CD4-positive, alpha-beta T cell treated with Interleukin-1 beta for 1 hour (primary cell): ENCODE results near the gene DDR2.
"Not testable (repeated sequence)": the region's sequence is repeated elsewhere in the genome, so short reads cannot be mapped to it uniquely, and the experiment has no call there.

Source experiments
- DNase-seq, 2 donors: peaks; one replicate each; pipeline ENCODE4 v3.0.0-alpha.2; 2020 to 2022

The DDR2 gene

GRCh38 chr1:162727493-162727892, 95.2 kb downstream of the DDR2 start:
- not testable (repeated sequence) for DNase-seq

GRCh38 chr1:162728573-162728972, 96.3 kb downstream of the DDR2 start:
- DNase-seq, result no peak

- not testable (repeated sequence) for DNase-seq
Observed at GRCh38 chr1:162729195-162729774, 97.0 kb downstream of the DDR2 start.

DNA sequence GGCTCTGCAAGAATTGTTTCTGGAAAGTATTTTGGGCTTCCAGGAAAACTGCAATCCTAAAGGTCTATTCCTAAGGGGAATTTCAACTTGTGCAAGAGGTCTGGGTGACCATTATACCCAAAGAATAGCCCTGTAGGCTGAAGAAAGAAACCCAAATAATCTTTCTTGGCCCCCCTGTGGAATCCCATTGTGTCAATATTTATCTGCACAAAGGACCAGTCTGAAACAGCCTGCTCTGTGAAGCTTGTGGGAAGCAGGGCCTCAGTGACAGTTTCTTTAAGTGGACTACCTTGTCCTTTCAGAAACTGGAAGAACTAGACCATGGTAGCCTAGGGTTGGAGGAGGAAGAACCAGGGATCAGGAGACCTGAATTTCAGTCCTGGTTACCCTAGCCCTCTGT, 99.8 kb downstream of the DDR2 start:
- no peak for DNase-seq

DNA sequence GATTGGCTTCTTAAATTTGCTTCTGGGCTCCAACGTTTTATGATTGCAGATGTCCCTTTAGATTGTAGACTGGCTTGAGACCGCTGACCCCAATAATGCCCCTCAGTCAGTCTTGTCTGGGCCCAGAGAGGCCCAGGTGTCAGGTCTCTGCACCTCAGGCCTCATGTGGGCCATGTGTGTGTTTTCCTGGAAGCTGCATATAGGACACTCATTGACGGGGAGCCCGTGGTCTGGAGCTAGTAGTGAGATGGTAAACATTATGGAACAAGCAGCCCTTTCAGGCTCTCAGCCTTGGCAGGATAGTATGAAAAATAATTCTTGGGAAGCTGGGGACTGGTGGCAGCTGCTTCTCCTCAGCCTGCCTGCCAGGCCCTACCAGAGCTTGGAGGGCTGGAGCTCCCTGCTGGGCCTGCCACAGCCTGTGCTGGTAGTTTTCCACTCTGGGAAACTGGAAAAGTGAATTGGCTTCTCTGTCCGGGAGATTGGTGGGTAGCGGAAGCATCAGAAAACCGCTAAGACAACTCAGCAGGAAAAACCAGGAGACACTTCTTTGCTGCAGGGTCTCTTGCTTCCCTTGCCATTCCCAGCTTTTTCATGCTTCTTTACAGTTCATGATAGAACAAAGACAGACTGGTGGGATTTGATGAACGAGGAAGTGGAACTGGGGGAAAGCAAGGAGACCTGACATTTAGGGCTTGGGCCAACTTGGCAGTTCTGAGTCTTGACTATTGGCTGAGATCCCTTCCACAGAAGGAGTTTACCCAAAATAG, 100.5 kb downstream of the DDR2 start:
- no peak for DNase-seq

- DNase-seq, result no peak
Observed at GRCh38 chr1:162733336-162733590, 101.0 kb downstream of the DDR2 start.

DNA sequence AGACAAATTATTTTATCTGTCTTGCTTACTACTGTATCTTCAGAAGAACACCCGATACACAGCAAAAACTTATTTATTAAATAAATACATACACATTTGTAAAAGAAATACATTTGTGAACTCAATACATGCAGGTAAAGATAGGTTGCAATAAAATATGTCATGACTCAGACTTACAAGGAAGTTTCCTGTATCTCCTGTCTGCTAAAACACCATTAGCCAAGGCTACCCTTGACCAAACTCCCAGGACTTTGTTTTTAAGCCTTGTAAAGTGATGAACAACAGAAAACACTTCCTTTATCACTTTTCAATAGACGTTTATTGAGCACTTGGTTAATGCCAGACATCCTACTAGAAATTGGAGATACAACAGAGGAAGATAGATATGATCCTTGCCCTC, 101.8 kb downstream of the DDR2 start:
- no peak for DNase-seq

- DNase-seq, result no peak
Observed at GRCh38 chr1:162736184-162736583, 103.9 kb downstream of the DDR2 start.

DNA sequence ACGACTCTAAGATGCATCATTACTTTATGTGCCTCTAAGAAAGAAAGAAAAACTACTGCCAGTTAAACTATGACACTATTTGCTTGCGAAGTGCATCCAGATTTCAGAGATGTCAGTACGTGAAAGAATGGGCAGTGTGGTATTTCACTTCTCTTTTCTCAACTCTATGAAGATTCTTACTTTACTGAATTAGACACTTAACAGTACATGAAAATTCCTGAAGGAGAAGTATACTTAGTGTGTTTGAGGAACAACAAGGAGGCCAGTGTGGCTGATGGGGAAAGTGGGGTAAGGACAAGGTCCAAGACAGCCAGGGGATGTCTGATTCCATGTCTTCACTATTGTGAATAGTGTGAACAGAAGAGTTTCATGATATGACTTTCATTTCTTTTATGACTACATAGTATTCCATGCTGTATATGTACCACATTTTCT, 104.4 kb downstream of the DDR2 start:
- DNase-seq, result no peak

DNA sequence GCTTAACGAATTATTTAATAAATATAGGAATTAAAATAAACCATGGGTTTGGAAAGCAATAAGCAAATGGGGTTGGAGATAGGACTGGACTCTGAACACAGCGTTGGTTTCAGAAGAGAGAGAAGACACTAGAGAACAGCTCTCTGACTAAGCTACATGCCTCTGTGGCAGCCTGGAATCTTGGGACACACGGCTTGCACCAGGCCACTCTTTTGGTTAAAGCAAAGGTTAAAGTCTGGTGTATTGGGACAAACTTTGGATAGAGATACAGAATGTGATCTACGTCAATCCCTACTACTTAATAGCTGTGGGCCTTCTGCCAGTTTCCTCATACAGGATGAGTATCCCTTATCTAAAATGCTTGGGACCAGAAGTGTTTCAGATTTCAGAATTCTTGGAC, 108.5 kb downstream of the DDR2 start:
- no peak for DNase-seq

DNA sequence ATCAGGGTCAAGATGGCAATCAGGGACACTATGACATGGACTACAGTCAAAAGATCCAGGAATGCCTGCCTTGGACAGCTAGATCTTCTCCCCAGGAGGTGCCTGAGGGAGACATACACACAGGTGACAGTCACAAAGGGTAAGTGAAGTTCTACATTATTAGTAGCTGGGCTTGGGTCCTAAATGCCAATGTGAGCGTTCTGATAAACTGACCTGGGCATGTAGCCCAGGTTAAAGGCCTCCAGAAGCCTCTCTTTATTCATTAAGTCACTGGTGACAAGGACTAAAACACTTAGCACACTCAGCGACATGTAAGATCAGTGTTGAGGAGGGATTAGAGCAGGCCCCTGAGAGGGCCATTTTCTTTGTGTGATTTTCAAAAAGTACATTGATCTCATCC, 109.3 kb downstream of the DDR2 start:
- no peak for DNase-seq

- DNase-seq, result not testable (repeated sequence)
Observed at GRCh38 chr1:162746264-162746942, 114.1 kb downstream of the DDR2 start.

DNA sequence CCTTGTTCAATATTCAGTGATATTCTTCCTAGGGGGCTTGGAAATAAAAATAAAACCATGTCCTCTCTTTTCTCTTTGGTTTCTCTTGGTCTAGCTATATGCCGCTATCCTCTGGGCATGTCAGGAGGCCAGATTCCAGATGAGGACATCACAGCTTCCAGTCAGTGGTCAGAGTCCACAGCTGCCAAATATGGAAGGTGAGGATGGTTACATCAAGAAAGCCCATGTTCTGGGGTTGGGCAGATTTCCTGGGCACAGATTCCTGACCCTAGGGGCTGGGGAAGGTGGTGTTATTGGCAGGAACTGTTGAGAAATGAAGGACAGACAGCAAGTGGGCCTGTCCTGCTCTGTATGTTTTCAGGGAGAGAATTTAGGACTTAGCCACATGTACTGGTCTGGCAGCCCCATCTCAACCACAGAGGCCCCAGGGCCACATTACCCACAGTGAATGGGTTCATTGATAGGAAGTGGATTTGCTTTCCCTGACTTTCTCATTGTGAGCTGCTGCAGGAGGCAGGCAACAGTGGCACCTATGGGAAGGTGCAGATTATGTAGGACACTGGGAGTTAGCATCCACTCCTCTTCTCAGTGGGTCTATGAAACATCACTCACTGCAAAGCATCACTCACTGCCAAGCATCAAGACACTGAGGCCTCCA, 120.9 kb downstream of the DDR2 start:
- DNase-seq, result no peak

DNA sequence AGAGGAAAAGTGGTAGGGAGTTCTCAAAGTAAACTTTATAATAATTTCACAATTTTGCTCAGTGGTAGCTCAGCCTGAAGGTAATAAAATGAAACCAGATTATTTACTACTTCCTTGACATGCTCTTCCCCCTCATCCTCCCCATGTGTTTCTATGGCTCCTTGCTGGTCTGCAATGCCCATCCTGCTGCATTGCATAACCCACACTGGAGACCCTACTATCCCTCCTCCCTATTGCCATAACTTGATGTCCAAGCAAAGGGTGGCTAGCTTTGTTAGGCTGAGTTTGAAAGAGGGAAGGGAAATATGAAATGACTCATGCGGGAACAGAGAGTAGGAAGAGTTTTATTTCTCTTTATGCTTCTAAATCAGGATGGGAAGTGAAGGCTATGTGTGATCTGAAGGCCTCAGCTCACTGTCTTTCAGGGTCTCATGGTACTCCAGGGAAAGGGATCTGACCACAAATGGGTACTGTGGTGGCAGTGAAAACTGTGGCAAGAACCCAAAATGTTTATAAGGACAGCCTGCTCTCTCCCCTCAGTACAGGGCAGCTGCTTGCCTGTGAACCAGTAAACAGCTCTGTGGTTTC, 121.8 kb downstream of the DDR2 start:
- no peak for DNase-seq

DNA sequence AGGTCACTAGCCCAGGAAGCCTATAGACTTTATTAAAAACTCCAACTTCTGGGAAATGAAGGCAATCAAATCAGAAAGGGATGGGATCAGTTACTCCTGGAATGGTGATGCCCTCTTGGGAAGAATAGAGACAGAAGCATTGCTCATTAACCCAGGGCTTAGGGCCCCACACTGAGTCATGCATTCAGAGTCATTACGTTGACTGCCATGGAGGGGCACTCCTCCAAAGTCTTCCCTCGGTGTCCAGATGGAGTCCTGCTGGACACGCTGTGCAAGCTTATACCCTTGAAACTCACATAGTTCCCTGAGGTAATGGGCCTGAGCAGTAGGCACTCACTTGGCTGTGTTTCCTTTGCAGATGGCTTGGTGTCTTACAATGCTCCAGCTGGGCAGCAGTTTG, 123.0 kb downstream of the DDR2 start:
- DNase-seq, result no peak

- DNase-seq, result no peak
Observed at GRCh38 chr1:162756523-162756922, 124.3 kb downstream of the DDR2 start.

GRCh38 chr1:162757476-162757875, 125.2 kb downstream of the DDR2 start:
- DNase-seq, result no peak

DNA sequence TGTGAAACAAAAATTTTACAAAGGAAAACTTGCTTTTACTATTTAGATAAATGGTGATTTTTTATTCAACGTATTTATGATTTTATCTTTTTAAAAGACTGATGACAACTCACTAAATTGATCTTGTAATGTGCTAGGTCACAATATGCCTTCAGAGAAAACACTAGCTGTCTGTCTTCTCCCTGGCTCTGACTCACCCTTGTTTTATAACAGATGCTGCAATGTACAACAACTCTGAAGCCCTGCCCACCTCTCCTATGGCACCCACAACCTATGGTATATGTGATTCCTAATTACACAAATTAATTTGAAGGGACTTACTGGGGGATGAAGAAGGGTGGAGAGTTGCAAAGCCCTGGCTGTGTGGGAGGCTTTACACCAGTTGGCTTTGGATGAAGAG, 133.5 kb downstream of the DDR2 start:
- DNase-seq, result no peak

GRCh38 chr1:162772571-162773154, 140.4 kb downstream of the DDR2 start:
- no peak for DNase-seq

- DNase-seq, result no peak
Observed at GRCh38 chr1:162774007-162774406, 141.7 kb downstream of the DDR2 start.

DNA sequence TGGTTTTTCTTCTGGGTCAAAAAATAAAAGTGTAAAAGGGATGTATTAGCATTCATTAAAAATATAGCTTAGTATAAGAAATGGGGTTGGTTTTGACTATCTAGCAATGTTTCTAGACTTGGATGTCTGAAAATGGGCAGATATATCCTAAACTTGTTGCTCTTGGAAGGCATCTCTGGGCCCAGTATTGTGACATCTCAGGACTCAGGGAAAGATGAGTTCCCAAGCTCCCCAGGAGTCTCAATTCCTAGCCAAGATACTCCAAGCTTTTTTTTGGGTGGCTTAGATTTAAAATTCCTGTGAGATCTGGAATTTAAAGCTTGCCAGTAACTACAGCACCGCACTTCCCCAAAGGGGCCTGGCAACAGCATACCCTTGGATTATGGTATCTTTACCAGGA, 146.8 kb downstream of the DDR2 start:
- DNase-seq, result no peak

- DNase-seq, result no peak
Observed at GRCh38 chr1:162782671-162783070, 150.4 kb downstream of the DDR2 start.

- DNase-seq, result not testable (repeated sequence)
Observed at GRCh38 chr1:162784926-162785325, 152.7 kb downstream of the DDR2 start.
